ENCODE results near the gene TRAF3.
"Not testable (repeated sequence)": the region's sequence is repeated elsewhere in the genome, so short reads cannot be mapped to it uniquely, and the experiment has no call there.

Gene TRAF3

DNA sequence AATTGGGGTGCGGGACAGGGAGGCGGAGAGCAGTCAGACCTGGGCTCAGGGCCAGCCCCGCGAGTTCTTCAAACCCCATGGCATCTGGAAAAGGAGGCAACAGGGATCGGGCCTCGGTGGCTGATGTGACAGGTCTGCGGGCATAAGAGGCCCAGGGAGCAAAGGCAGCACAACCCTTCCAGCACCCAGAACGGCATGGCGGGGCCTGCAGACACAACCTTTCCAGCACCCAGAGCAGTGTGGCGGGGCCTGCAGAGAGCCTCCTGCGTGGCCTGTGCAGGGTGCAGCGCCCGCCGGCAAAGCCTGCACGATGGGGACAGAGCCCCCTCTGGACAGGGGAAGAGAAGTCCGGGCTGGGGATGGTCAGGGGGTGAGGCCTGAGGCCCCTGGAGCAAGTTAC, 26.2 kb upstream of the TRAF3 start:
- DNase-seq (ENCODE audit: low spot score), result no peak

DNA sequence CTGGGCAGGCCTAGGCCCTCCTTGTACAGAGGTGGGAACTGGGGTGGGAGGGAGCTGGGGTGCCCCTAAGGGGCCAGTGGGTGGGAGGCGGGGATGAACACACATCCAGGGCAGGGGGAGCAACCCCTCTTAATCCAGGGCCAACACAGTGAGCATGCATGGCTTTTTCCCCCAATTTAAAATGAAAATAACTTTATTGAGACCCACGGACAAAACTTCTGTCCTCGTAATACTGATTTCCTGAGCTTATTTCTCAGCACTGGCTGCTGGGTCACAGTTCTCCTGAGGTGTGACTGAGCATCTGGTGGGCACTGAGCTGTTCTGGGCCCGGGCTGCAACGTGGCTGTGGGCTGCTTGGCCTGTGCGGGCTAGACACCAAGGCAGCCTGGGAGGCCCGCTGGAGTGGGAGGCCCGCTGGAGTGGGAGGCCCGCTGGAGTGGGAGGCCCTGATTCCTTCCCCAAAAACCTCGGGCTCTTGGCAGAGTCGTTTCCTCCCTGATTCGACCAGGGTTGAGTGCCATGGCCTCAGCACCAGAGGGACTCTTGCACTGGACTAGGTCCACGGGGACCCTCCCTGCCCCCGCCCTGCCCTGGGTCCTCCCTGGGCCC, 24.9 kb upstream of the TRAF3 start:
- no peak for DNase-seq (ENCODE audit: low spot score)

DNA sequence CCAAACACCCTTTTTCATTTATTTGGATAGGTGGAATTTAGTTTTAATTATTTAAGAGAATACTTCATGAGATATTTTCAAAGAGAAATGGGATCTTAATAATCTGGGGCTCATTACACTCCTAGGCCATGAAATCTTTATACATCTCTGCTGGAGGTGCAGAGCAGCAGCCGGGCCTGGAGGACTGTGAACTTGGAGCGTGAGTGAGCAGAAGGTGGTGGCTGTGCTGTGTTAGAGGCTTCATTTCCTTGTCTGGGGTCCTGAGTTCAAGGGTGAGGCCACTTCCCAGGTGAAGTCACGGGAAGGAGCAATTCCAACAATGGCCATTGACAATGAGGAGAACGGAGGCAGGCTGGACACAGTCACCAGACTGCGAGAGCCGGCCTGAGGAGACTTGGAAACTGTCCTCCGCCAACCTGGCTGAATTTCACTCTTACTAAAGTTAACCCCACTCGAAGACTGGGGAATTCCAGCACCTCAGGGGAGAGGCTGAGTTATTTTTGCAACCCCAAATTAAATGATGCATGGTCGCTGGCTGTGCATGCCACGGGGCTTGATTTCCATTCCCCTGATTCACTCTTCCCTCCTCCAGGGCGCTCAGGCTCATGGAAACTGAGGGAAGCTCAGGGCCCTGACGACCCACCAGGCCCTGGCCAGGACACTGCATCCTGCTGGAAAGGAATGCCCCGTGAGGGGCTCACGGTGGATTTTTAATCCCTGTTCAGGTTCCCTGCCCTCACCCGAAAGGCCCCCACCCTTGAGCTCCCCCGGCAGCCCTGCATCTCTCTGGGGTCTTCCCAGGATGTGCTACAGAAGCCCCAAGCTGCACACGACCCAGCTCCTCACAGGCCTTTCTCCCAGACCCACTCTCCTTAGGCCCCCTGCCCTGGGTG, 22.6 kb upstream of the TRAF3 start:
- no peak for DNase-seq (ENCODE audit: low spot score)

DNA sequence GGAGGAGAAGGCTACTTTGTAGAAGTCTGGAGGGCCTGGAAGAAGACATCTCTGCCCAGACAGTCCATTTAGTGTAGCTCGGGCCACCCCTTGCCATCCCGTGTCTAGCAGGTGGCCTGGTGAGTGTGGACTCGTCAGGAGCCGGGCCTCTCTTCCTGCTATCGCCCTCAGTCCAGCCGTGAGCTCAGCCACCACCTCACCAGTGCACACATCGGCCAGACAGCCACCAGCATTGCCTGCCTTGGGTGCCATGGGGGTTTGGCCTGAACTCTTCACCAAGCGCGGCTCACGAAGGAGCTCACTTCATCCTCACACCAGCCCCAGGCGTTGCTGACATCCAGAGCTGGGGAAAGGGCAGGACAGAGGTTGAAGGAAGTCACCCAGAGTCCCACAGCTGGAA, 19.6 kb upstream of the TRAF3 start:
- DNase-seq (ENCODE audit: low spot score), result no peak

DNA sequence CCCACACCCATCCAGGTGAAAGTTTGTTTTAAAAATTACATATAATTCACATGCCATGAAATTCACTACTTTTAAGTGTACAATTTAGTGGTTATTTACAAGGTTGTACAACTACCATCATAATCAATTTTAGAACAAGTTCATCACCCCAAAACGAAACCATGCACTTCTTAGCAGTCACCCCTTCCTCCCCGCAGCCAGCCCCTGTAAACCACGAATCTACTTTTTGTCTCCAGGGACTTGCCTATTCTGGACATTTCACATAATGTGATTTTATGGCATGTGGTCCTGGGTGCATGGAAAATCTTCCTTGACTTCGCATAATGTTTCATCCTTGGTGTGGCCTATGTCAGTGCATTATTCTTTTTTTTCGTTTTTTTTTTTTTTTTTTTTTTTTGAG, 19.2 kb upstream of the TRAF3 start:
- no peak for DNase-seq (ENCODE audit: low spot score)

DNA sequence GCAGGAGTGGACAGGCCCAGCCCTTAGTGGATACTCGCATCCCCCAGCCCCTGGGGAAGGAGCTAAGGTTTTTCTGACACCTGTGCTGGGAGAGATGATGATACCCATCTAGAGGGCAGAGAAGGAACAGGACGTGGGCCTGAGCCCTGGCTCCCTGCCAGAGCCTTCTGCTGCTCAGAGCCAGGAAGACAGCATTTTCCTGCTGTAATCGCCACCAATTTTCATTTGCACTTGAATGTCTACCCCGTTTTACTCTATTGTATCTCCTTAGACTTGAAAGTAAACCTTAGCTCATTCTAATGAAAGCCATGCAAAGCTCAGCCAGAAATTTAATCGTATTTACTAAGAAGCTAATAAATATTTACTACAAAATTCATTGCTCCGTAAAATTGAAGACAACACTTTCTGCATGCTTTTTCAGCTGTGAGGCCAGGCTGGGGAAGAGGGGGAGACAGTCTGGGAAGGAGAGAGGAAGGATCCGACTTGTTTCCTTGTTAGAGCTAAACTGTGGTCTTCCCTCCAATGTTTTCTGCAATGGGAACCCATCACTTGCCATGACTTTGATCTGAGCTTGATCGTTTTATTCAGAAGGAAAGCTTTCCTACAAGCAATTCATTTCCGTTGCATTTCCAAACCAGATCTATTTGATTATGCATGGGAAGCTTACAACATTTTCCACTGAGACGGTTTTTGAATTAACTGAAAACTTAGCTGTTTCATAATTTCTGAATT, 17.6 kb upstream of the TRAF3 start:
- DNase-seq (ENCODE audit: low spot score), result no peak

DNA sequence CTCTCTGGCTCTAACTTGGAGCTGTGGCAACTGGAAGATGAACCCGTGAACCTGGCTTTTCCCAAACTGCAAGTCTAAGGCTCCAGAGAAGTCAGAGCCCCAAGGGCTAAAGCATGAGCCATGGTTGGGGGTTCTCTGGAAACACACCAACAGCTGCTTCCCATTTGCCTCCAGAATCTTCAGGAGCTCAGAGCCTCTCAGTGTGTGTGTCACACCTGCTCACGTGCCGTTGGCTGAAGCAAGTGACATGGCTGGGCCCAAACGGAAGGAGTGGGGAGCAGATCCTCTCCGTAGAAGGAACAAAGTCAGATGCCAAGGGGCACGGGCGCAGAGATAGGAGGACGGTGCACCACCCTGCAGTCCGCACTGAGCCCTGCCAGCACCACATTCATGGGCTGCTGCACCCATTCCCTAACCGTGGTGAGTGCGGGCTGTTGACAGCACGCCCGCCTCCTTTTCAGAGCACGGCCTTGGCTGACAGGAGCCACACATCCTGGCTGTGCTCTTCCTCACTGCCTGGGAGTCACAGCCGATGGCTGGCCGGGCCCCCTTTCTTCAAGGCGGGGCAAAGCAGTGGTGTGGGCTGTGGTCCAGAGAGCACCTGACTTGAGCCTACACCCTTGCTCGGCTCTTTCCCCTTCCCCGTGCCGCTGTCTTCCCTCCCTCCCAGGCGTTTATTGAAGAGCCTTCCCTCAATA, 16.6 kb upstream of the TRAF3 start:
- no peak for DNase-seq (ENCODE audit: low spot score)

DNA sequence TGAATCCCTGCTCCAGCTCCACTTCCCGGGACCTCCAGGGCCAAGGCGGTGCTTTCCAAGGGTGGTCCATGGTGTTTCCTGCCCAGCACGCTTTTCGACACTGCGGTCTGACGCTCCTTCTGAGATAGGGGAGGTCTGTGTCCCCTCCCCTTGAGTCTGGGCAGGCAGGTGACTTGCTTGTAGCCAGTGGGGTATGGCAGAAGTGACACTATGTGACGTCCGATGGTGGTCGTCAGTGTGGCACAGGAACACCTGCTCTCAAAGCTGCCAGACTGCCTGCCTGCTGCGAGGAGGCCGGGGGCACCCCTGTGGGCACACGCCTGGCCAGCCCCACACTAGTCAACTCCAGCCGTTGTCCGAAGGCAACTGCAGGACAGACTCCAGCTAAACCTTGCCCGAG, 16.0 kb upstream of the TRAF3 start:
- DNase-seq (ENCODE audit: low spot score), result no peak

DNA sequence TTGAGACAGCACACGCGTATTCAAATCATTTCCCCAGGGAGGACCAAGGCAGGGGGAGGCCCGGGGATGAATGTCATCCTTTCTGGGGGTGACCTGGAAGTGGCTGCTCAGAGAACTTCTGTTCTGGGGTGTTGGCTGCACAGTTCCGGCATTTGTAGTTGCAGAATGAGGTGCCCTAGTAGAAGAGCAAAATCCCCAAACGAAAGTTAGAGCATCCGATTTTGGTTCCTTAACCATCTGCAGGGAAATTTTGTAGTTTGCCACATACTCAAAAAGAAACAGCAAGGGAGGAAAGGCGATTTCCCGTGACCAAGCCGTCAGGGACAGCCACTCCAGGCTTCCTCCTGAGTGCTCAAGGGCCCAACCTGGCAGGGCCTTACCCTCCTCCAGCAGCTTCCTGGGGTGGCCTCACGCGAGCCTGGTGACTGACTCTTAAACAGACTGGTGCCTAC, 13.0 kb upstream of the TRAF3 start:
- no peak for DNase-seq (ENCODE audit: low spot score)

DNA sequence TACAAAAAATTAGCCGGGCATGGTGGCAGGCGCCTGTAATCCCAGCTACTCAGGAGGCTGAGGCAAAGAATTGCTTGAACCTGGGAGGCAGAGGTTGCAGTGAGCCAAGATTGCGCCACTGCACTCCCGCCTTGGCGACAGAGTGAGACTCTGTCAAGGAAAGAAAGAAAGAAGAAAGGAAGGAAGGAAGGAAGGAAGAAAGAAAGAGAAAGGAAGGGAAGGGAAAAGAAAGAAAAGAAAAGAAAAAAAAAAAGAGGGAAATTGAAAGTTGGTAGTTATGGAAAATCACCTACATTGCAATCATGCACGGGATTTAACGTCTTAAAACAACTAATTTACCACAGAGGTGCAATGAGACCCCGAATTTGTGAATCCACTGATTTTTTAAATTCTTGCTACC, 11.5 kb upstream of the TRAF3 start:
- DNase-seq (ENCODE audit: low spot score), result not testable (repeated sequence)

DNA sequence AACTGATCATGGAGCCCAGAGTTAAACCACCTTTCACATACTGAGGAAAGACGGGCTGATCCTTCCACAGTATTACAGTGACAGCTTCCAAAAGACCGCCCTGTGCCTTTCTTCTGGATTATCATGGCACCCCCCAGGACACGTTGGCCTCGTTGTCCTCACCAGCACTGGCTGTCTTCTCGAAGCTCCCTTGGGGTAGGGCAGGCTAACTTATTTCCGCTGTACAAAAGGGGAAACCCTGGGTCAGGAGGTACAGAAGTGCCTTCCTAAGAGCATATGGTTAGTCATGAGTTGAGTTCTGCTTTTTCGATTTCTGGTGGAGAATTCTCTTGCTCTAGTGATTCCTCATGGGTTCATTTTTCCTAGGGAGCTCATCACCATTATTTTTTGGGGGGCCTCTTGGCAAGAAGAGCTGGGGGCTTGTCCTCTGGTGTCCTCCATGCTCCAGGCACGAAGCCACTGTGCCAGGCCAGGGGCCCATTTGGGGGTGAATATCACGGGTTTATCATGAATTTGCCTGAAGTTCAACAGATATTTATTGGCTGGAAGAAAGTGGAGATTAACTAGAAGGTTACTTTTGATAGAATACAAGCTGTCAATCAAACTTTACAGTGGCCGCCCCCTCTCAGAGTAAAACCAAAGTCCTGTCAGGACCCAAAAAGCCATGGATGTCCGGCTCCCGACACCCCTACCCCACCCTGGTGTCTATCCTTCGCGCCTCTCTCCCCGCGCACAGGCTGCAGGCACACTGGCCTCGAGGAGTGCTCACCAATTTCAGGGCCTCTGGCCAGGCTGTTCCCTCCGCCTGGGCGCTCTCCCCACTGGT, 8.8 kb upstream of the TRAF3 start:
- DNase-seq (ENCODE audit: low spot score), result no peak

DNA sequence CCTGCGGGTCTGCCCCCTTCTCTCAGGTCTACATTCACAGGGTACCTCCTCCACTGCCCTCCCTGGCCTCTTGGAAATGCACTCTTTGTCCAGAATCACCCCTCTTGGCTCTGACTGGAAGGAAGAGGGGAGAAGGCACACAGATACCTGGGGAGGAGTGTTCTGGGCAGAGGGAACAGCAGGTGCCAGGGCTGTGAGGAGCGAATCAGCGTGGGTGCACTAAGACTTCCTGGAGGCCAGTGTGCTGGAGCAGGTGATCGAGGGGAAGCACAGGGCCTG, 8.3 kb upstream of the TRAF3 start:
- no peak for DNase-seq (ENCODE audit: low spot score)

DNA sequence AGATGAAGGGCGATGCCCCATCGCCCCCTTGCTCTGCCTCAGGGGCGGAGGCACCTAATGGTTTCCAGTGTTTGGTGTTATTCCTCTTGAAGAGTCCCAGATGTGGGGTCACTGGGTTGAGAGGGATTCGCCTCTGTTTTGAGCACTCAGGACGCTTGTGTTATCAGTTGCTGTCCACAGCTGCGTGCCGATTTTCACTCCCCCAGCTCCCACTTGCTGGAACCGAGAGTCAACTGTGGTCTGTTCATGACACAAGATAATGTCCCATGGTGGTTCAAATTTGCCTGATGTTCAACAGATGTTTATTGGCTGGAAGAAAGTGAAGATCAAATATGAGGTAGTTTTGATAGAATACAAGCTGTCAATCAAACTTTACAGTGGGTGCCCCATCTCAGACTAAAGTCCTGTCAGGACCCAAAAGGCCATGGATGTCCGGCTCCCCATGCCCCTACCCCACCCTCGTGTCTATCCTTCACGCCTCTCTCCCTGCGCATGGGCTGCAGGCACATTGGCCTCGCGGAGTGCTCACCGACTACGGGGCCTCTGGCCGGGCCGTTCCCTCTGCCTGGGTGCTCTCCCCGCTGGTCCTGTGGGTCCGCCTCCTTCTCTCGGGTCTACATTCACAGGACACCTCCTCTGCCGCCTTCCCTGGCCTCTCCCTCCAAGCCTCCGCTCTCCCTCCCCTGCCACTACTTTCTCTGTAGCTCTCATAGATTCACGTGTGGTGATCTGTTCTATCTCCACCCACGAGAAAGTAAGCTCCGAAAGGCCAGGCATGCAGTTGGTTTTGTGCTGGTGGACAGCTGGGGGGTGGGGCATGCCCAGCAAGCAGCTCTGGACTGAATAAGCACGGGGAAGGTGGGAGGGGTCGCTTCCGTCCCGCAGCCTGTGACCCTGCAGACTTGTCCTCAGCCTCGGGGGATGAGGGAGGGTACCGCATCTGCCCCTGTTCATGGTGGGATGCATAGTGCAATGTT, 6.8 kb upstream of the TRAF3 start:
- DNase-seq (ENCODE audit: low spot score), result no peak

DNA sequence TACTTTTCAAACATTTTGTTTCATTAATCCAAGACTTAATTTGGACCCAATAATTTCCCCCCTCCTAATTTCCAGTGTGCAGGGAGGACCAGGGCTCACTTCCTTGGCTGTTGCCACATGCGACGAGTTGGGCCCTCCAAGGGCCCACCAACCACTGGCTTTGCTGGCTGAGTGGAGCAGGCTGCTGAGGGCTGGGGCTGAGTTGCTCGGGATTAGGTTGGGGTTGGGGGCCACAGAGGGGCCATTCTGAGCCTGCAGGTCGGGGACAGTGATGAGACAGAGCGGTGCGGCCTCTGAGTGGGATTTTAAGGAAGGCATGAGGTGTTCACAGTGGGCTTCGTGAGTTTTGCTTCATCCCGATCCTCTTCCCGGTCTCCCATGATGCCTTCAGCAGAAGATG, 6.1 kb upstream of the TRAF3 start:
- no peak for DNase-seq (ENCODE audit: low spot score)

DNA sequence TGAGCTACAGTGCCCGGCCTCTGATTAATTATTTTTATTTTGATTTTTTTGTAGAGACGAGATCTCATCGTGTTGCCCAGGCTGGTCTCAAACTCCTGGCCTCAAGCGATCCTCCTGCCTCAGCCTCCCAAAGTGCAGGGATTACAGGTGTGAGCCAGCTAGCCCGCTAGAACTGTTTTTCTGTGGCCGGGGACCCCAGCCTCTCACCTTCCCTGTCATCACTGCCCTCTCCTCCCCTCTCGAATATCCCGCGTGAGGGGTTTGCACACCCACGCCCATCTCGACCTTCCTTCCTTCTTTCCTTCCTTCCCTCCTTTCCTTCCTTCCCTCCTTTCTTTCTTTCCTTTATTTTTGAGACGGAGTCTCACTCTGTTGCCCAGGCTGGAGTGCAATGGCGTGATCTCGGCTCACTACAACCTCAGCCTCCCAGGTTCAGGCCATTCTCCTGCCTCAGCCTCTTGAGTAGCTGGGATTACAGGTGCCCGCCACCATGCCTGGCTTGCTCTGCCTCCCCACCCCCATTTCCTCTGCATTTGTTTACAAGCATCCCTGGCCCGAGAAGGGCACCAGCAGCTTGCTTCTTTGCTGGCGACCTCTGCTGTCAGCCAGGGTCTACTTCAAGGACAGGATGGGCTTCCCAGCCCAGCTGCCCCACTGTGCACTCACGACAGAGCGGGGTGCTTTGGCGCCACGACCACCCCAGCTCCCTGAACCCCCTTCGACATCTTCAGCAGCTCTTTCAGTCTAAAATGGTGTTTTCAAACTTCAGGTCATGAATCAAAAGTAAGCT, 4.3 kb upstream of the TRAF3 start:
- no peak for DNase-seq (ENCODE audit: low spot score)

DNA sequence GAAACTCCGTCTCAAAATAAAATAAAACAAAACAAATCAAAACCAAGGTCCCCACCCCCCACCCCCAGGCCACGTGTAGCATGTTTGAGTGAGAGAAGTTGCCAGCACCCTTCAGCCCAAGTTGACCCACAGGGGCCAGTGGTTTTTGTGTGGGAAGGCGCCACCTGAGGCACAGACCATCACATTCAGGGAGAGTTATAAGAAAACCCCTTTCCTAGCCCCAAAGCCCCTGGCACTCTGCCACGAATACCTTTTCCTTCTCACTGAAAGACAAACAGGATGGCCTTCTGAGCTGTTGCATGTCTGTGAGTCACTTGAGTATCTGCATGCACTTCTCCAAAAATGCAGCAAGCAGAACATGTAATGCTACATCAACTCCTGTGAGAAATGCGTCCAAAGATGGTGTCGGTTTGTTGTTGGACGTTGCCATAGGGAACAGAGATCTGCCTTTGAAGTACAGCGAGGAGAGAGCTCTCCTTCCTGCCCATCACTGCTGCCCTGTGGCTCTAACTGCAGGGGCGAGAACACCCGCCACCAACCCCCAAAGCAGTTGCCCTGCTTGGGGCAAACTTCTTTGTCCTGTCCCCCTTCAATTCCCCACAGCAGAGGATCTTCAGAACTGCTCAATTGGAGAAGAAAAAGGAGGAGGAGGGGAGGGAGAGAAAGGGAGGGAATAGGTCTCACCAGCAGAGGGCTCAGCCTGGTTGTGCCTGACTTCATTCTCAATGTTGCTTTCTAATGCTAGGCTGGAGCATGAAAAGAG, 2.7 kb upstream of the TRAF3 start:
- DNase-seq (ENCODE audit: low spot score), result peak; percentile 66

DNA sequence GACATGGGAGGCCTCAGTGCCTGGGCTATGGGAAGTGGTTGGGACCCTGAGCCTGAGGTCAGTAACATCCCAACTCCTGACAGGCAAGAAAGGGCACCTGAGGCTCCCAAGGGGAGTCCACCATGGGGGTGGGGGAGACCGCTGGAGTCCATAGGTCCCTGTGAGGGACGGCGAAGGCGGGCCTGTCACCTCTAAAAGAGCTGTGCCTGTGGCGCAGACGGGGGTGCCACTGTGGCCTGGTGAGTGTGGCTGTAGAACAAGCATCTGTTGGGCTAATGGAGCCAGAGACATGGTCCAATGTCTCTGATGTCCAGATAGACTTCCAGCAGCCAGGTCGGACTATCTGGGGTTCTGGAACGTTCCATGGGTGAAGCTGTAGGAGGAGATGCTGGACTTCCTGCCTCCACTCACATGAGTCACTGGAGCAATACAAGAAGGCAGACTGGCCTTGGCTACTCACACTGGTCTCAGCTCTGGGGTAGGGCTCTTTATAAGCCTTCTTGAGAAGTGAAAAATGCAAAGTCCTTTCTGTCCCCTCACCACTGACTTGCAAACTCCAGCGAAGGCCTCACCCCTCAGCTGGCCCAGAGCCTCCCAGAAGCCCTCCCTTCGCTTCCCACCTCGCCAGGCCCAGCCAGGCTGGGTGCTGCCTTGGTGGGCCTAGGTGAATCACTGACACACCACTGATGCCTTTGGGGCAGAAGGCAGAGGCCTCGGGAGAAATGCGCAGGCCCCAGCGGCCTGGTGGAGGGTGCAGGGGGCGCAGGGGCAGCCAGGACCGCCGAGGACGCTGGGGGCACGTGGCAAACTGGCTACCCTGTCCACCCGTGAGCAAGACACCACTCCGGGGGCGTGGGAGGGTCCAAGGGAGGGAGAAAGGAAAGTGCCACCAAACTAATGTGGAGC, 1.1 kb upstream of the TRAF3 start:
- DNase-seq (ENCODE audit: low spot score), result no peak
